ENCODE measurements around the gene DCTN5.
"Not testable (repeated sequence)": the region's sequence is repeated elsewhere in the genome, so short reads cannot be mapped to it uniquely, and the experiment has no call there.

The DCTN5 gene

DNA sequence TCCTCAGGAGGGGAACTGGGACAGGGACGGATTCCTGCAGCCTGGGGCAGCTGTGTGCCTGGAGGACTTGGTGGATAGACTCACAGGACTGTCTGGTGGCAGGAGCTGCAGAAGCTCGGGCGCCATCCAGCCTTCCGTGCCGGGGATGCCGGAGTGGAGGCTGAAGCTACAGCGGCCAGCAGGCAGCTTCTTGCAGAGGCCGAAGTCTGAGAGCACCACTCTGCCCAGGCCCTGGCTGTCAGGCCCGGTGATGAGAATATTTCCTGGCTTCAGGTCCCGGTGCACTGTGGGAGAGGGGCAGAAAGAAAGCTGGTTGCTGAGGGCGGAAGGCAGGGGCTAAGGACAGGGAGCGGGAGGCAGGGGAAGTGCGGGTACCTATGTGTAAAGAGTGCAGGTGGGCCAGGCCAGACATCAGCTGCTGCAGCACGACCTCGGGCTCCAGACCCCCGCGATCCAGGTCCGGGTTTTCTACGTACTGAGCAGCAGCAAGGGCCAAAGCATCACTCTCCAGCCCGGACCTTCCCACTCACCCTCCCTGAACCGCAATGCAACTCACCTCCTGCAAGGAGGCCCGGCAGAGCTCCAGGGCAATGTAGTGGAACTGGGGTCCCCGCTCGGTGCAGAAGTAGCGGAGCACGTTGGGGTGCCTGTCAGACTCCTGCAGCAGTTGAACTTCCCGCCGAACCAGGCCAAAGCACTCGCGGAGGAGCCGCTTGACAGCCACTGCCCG lies 53.5 kb downstream of the DCTN5 start:
- DNase-seq, result no peak

DNA sequence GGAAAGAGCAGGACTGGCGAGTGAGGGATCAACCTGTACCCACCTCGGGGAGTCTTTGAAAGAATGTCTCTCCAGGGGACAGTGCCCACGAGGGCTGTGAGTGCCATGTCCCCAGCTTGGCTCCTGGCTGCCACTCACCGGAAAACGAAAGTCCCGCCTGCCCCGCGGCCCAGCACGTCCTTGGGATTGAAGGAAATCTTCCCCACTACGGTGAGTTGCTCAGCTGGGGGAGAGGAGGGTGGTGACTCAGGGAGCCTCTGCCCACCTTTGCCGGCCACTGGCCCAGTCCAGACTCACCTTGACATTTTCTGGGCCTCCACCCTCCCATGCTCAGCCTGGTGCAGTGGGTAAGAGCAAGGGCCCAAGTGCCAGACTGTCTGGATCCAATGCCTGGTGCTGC lies 54.5 kb downstream of the DCTN5 start:
- no peak for DNase-seq

DNA sequence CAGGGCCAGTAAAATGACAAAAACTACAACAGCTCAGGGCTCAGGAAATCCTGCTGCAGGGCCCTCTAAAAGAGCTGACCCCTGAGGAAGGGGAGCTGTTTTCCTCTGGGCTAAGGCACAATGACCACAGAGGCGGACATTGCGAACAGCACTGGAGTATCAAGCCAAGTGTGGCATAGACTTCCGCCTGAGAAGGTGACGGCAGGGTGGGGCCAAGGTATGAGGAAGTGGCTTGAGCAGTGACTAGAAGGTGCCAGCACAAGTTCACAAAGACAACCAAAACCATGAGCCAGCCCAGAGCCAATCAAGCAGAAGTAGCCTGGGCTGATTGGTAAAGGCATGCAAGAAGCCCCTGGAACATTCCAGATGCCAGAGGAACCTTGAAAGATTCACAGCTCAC lies 57.8 kb downstream of the DCTN5 start:
- no peak for DNase-seq

DNA sequence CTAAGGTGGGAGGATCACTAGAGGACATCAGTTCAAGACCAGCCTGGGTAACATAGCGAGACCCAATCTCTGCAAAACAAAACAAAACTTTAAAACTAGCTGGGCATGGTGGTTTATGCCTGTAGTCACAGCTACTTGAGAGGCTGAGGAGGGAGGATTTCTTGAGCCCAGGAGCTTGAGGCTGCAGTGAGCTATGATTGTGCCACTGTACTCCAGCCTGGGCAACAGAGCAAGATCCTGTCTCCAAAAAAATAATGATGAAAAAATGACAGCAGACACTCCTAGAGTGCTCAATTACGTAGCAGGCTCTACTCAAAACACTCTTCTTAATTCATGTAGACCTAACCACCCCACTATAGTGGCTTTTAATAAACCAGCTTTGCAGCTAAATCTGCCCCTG lies 58.8 kb downstream of the DCTN5 start:
- no peak for DNase-seq

DNA sequence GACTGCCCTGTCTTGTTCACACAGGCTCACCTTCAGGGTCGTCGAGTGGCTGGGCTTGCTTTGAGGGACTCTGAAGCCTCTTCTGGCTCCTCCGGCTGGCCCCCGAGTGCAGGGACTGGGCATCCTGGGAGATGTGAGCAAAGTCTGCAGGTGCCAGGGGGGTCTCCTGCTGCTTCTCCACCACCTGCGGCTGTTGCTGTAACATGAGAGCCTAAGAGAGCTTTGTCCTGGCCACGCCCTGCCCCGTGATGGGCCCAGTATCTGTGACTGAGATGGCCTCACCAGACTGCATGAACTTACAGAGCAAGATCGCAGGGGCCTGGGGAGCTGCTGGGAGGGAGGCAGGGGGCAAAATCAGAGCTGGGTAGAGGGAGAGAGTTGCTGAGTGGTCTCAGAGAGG lies 59.2 kb downstream of the DCTN5 start:
- no peak for DNase-seq

DNA sequence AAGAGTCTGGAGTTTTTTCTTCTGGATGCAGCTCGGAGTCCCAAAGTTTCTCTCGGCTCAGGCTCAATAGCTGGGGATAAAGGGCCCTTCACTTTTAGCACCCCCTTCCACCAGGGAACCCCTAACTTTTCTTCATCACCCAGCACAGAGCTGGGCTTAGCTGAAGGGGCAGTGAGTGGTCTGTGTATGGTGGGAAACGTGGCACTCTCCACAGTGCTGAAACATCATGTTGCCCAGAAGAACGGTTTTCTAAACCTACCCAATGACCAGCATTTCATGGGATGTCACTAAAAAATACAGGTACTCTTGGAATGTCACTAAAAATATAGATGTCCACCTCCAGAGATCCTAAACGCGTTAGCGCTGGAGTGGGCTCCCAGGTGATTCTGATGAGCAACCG lies 59.8 kb downstream of the DCTN5 start:
- no peak for DNase-seq

DNA sequence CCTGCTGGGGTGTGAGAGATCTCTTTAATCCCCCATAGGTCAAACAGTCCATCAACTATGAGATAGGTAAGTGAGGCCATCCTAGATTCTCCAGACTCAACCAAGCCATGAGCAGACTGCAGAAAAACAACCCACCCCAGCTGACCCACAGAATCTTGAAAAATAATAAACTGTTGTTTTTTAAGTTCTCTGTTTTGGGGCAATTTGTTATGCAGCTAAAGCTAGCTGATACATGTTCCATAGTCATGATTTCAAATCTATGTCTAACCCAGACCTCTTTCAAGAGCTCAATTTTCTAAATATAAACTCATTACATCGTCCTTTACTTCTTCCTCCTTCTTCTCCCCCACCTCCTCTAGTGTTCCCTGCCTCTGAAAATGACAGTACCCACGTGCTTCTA lies 61.7 kb downstream of the DCTN5 start:
- DNase-seq, result no peak

DNA sequence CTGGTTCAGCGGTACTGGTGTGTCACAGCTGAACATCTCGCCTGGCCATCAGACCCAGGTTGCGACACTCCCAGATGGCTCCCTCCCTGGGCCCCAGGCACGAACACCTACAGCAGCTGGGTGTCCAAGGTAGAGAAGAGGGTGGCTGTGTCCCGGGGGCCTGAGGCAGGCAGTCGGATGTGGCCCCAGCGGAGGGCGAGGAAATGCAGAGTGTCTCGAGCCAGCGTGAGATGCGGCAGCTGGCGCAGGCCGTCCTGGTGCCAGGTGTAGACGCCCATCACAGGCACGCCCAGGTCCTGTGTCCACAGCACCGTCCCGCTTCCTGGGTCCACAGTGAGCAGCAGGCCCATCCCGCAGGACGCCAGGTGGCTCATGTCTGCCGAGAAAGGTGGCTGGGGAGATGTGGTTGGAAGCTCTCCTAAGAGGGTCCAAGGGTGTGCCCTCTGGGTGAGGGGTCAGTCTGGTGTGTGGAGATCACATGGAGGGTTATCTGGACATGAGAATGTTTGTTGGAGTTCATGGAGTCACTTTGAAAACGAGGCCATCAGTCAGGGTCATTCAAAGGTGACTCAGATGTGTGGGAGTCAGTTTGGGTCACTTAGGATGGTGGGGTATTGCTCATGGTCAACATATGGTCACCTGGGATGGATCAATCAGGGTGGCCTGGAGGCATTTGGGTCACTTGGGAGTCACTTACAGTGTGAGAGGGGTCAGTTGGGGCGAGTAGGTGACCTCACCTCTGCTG lies 63.7 kb downstream of the DCTN5 start:
- DNase-seq, result no peak

DNA sequence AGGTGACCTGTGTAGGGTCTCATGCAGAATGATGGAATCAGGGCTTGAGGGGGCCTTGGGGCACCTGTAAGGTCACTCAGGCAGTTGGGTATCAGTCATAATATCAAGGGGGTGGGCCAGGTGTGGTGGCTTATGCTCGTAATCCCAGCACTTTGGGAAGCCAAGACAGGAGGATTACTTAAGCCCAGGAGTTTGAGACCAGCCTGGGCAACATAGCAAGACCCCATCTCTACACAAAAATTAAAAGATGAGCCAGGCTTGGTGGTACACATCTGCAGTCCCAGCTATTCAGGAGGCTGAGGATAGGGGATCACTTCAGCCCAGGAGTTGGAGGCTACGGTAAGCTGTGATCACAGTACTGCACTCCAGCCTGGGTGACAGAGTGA lies 64.2 kb downstream of the DCTN5 start:
- no peak for DNase-seq

DNA sequence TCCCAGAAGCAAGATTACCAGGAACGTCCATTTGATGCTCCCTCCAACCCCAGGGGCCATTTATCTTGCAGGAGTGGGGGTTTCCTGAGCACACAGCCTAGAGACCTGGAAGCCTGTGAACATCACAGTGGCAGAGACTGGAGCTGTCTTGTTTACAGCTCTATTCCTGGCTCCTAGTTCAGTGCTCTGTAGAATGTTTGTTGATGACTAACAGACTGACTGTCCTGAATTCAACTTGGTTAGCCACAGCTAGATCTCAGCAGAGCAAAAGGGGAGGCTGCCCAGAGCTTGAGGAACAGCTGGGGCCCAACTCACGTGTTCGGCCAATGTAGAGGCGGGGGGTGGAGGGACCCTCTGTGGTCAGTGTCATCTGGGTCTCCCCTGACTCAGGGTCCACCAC lies 65.2 kb downstream of the DCTN5 start:
- no peak for DNase-seq

DNA sequence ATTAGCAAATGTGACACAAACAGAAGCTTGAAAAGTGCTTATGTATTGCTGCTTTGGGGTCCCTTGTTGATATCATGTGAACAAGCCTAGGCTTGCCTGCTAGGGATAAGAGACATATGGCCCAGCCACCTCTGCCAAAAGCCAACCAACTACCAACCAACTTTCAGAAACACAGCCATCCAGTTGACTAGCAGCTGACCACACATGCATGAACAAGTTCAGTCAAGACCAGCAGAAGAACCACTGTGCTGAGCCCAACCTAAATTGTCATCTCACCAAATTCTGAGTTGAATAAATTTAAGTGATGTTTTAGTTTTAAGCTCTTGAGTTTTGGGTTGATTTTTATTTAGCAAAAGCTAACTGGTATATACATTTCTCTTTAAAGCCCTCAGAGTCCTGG lies 68.3 kb downstream of the DCTN5 start:
- DNase-seq, result no peak

DNA sequence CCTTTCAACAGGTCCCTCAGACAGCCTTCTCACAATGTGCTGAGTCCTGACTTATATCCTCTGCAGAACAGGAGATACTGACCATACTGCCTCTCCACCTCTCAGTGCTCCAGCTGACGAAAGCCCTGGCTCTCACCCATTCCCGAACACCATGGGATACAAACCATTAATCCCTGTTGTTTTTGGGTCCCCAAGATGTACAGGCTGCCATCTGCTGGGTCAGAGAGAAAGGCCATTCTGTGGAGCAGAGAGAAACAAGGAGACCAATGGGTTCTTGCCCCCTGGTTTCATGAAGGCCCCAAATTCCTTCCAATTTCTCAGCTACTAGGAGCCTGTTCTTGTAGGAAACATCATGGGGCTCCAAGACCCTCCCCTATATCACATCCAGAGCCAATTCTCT lies 68.7 kb downstream of the DCTN5 start:
- DNase-seq, result no peak

DNA sequence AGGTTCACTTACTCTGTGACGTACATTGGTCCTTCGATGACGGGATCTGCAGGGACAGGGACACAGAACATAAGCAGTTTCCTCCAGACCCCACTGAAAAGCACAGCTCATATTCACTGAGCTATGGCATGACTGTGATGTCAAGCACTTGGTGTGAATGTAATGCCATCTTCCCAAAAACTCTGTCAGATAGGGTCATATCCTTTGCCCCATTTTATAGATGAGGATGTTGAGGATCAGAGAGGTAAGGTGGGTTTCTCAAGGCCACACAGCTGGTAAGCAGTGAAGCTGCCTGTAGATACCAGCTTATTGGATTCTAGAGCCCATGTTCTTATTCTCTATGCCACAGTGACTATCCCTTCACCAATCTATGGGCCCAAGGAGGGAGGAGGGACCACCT lies 69.2 kb downstream of the DCTN5 start:
- no peak for DNase-seq

DNA sequence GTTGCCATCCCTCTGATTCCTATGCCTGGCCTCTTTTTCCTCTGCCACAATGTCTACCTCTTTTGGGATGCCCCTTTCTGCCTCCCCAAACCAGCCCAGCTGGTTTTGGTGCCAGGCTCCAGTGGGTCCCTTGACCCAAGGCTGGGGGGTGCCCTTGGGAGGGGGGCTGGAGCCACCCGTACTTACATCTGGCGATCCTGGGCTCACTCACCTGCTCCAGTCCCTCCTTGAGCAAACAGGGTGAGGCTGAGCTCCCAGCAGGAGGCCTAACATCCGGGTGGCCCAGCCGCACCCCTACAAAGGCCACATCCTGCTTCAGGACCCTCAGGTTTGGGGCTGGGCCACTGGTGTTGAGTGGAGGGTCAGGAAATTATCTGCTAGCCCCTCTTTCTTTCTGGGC lies 70.5 kb downstream of the DCTN5 start:
- no peak for DNase-seq

DNA sequence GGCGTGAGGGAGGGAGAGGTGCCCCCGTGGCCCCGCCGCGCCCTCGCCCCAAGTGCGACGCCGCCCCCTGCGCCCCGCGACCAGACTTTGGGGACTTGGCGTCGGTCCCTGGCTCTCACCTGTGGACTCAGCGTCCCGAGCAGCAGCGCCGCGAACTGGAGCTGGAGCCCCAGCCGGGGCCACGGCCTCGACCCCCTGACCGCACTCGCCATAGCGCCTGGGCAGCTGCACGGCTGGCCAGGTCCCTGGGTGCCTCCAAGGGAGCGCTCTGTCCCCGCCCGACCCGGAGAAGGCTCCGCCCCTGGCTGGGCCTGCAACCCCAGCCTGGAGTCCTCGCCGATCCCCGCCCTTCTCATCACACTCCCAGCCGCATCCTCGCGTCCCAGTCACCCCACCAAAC lies 71.7 kb downstream of the DCTN5 start, which contains the start of gene ERN2:
ERN2 (minus strand) TSS at position 247 of the 400 bp plus-strand sequence; CDS start at position 212, 35 bp downstream.
- DNase-seq, result no peak

DNA sequence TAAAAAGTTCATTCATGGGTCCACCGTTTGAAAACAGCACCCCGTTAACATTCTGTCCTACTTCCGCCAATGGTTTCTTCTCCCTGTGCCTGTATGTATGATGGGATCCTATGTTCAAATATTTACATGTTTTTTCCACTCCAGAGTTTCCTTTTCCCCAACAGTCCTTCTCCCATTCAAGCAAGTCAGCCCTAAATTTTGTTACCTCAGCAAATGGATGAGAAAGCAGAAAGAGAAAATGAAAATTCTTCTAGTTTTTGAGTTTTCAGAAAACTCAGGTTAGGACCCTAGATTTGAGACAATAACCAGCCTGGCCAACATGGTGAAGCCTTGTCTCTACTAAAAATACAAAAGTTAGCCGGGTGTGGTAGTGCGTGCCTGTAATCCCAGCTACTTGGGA lies 75.2 kb downstream of the DCTN5 start:
- DNase-seq, result no peak

DNA sequence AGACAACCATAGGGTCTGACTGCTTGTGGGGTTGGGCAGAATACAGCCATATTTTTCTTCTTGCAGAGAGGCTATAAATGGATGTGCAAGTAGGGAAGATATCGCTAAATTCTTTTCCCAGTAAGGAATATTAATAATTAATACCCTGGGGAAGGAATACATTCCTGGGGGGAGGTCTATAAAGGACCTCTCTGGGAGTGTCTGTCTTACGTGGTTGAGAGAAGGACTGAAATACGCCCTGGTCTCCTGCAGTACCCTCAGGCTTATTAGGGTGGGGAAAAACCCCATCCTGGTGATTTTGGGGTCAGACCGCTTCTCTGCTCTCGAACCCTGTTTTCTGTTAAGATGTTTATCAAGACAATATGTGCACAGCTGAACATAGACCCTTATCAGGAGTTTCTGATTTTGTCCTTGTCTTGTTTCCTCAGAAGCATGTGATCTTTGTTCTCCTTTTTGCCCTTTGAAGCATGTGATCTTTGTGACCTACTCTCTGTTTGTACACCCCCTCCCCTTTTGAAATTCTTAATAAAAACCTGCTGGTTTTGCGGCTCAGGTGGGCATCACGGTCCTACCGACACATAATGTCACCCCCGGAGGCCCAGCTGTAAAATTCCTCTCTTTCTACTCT lies 81.5 kb downstream of the DCTN5 start:
- not testable (repeated sequence) for DNase-seq

DNA sequence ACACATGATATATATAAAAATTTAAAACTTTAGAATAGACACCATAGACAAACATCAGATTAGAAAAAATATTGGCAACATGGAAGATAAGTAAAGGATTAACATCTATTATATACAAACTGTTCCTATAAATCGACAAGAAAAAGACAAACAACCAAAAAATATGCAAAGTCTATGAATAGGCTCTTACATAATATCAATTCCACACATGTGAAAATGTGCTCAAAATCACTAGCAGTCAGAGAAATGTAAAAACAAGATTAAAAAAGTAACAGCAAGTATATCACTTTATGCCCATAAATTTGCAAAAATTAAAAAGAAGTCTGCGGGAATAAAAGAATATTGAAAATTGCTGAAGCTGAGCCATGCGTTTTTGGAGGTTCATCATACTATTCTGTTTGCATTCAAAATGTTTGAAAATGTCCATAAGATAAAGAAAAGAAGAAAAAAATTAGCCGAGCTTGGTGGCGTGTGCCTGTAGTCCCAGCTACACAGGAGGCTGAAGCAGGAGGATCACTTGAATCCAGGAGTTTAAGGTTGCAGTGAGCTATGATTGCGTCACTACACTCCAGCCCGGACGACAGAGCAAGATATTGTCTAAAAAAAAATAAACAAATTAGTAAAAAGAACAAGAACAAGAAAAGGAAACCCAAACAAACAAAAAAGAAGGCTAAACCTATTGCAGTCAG lies 83.0 kb downstream of the DCTN5 start:
- DNase-seq, result no peak

DNA sequence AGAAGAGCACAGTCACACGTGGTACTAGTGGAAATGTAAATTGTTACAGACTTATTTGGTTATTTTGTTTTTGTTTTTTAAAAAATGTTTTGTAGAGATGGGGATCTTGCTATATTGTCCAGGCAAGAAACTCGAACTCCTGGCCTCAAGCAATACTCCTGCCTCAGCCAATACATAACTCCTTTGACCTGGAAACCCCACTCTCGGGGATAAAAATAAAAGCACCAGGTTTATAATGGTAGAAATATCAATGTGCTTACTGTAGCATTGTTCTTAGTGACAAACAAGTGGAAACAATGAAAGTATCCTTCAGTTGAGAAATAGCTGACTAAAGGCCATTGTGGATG lies 83.5 kb downstream of the DCTN5 start:
- DNase-seq, result no peak

DNA sequence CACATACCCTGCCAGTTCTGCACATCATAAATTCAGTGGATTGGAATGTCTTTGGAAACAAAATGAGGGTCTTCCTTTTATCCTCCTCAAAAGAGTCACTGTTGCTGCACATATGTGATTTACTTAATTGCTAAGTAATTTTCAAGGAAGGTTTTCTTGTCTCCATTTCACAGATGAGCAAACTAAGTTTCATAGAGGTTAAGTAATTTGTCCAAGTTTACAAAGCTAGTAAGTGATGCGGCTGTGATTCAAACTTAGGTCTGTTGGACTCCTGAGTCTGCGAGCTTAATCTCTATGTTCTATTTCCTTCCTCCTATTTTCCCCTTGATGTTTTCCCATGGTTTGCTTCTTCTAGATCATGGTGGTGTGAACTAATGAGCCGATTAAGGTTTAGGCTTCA lies 85.4 kb downstream of the DCTN5 start:
- no peak for DNase-seq

Data from activated CD4-positive, alpha-beta T cell treated with anti-CD3 and anti-CD28 coated beads, Interleukin-2, amount 50 U/mL, for 1 hour (primary cell).